ENCODE measurements around the gene AGPAT4.

AGPAT4 gene

GRCh38 chr6:161279677-161280415, 6.0 kb upstream of the AGPAT4 start:
- no peak for DNase-seq

- DNase-seq: no peak
Measured at GRCh38 chr6:161276605-161277155, 2.8 kb upstream of the AGPAT4 start.

- no peak for DNase-seq
Measured at GRCh38 chr6:161274898-161275297, 1.0 kb upstream of the AGPAT4 start.

DNA sequence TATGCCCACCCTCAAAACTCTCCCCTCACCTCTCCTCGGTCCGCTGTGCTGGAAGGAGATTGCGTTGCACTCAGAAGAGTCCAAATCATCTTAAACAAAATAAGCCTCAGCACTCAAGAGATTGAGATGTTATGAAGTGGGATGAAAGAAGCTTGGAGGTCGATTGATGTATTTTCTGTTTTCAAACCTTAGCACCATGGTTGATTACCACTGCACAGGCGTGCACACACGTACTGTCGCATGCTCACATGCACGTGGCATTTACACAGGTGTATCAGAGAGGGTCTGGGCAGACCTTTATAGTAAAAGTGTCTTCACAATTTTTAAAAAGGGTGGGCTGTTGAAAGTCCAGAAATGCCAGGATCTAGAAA, 612 bp upstream of the AGPAT4 start:
- no peak for DNase-seq

- DNase-seq: no peak
Measured at GRCh38 chr6:161273274-161273751, 548 bp downstream of the AGPAT4 start.

DNA sequence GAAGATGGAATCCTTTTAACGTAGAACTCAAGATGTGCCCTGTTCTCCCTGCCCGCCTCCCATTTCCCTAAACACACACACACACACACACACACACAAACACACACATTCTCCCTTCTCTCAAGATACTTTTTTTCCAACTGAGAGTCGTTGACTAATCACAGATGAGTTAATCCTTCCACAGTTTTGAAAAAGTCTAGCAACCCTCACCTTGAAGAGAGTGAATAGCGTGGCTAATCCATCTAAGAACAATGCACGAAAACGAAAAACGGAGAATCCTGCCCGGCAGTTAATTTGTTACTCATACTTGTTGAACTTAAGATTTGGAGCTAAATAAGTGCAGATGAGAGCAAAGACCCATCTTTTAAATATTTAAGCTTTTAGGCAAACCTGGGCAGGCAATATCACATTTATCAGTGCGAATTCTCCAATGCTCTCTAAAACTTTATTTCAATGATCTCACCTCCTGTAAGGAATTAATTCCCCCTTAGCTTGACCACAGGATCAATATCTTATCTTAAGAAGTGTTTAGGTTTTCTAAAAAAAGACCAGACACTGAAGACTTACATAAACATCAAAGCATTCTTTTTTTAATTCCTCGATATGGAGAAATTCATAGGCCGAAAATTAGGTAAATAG, 1.1 kb downstream of the AGPAT4 start:
- DNase-seq: no peak

DNA sequence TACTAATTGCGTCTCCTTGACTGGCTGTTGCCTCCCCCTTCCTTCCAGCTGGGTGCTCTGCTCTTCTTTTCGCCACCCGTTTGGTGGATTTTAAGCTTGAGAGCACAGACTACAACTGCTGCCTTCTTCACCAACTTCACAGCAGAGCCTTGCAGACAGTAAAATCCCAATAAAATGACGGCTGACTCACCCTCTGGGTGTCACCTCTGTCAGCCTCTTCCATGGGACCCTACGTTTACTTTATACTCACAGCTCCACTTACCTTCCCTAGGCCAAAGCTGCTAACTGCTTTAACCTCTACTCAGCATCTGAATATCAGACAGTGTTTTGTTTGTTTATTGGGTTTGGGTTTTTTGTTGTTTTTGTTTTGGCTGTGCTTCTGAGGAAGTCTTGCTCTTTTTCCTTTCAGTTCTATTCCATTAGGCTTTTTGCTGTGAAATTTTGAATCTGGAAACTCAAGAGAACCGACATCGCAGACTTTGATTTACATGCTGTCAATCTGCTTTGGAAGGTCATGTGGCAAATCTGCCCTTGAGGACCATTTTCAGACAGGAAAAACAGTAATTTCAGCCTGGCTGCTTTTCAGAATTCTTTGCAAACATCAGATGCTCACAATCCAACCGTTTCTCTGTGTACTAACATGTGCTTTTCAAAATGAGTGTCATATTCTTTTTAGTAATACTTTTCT, 2.4 kb downstream of the AGPAT4 start:
- DNase-seq: no peak

GRCh38 chr6:161270116-161270515, 3.7 kb downstream of the AGPAT4 start:
- DNase-seq: no peak

DNA sequence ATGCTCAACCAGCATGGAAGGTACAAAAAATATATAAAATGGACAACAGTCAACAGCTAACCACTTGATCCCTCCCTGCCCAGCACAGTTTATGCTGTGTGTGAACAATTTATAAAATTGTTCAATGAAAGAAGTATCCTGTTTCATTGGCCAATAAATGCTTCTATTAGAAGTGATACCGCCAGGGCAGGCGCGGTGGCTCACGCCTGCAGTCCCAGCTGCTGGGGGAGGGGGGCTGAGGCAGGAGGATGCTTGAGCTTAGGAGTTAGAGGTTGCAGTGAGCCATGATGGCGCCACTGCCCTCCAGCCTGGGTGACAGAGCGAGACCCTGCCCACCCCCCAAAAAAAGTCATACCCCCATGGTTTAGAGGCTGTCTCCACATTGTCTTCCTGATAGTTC, 4.6 kb downstream of the AGPAT4 start:
- no peak for DNase-seq

GRCh38 chr6:161268531-161269210, 5.2 kb downstream of the AGPAT4 start:
- no peak for DNase-seq

DNA sequence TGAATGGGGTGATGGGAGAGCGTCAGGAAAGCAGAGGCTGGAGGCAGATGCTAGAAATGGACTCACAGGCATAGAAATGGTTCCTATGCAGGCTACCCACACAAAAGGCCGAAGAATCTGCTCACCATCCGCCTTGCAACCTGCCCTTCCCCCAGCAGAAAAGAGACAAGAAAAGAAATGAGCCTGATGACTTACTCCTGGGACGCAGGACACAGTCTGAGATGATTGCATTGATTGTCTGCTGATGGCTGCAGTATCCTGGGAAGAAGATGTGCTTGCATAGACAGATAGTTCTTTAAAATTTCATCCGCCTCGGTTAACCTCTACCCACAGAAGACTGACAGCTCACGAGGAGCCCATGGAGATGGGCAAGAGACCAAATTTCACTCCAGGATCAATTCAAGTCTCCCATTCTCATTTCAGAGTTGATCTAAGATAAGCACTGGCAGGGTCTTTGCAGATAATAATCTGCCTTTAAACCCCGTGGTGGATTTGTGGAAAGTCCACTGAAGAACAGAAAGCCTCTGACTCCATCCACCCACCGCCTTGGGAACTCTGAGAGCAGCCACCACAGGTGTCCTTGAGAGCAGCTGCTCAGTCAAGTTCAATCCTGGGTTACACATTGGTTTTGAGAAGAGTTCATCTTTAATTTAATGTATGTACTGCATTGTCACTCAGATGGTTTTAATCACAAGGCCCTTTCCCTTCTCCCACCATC, 7.2 kb downstream of the AGPAT4 start:
- no peak for DNase-seq

DNA sequence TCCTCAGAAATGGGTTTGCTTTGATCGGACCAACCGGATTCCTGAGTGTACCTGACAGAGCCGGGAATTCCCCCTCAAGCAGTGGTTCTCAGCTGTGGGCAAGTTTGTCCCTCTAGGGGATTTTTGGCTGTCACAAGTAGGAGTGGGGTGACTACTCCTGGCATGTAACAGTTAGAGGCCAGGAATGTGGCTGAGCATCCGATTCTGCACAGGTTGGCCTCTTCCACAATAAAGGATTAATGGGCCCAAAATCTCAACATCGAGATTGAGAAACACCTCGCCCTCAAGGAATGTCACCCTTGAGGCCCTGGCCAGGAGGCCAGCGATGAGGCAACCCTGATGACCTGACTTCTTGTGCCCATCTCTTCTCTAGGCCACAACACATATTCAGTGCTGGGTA, 7.9 kb downstream of the AGPAT4 start:
- DNase-seq: no peak

GRCh38 chr6:161265554-161265953, 8.3 kb downstream of the AGPAT4 start:
- DNase-seq: no peak

DNA sequence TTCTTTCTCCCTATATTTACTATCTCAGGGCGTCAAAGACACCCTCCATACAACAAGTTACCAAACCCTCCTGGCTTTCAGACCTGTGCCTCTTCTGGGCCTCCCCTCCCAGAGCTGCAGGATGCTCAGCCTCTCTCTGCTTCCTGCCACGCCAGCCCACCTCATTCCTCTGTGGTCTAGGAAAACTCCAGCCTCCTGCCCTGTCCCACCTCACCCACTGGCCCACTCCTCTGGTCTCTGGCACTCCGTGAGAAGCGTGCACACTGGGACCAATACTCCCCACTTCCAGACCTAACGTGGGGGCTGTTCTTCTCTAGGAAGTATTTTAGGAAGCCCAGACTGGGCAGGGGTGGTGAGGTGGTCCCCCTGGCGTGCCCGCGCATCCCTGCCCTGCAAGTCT, 9.7 kb downstream of the AGPAT4 start:
- DNase-seq: no peak

DNA sequence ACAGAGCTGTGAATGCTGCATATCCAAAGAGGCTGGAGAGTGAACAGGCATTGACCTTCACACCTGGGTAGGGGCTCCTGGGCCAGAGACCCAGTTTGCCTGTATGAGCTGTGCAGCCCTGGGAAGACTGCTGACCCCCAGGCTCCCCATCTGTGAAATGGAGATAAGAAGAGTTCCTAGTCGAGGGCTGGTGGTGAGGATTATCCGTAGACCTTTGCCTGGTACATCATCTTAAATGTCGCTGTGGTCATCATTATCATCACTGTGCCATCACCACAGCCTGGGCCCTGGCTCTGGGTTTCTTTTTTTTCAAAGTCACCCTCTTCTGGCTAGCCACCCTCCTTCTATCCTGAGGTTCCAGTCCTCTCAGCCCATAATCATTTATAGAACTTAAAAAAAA, 12.0 kb downstream of the AGPAT4 start:
- no peak for DNase-seq

GRCh38 chr6:161261325-161261724, 12.5 kb downstream of the AGPAT4 start:
- DNase-seq: no peak

GRCh38 chr6:161259302-161259701, 14.6 kb downstream of the AGPAT4 start:
- no peak for DNase-seq

GRCh38 chr6:161257793-161258457, 15.9 kb downstream of the AGPAT4 start:
- DNase-seq: no peak

DNA sequence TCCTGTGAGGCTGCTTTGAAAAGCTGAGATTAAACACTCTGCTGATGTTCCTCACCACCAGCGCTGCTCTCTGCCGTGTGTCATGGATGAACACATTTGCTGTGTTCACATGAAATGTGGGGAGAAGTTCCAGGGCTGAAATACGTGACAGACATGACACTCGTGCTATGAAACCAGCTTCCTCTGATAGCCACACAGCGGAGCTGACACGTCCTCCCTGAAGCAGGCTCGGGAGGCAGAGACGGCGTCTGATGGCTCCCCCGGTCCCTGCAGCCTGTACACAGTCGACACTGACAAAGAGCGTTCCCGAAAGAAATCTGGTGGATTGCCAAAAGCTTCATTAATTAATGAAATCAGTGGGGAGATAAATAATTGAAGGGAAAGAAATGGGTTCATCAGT, 17.5 kb downstream of the AGPAT4 start:
- no peak for DNase-seq

DNA sequence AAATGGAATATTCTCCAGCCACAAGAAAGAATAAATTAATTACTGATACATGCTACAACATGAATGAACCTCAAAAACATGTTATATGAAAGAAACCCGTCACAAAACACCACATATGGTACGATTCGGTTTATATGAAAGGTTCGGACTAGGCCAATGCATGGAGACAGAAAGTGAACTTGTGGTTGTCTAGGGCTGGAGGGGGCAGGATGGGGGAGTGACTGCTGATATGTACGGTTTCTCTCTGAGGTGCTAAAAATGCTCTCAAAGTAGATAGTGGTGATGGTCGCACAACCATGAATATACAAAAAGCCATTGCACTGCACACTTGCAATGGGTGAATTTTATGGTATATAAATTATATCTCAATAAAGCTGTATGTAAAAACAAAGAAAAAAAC, 18.3 kb downstream of the AGPAT4 start:
- no peak for DNase-seq

GRCh38 chr6:161254464-161255253, 19.2 kb downstream of the AGPAT4 start:
- DNase-seq: no peak
